ENCODE measurements around the gene TMEM232. TPM values are rescaled to one million over a fixed set of nuclear protein-coding genes. Genes with fewer than 3 reads are reported as not detected.

TMEM232 gene
- total and polyA plus RNA-seq, 8 donors = 1.2 to 8.8 (median 5.2) TPM; not detected in 3

DNA sequence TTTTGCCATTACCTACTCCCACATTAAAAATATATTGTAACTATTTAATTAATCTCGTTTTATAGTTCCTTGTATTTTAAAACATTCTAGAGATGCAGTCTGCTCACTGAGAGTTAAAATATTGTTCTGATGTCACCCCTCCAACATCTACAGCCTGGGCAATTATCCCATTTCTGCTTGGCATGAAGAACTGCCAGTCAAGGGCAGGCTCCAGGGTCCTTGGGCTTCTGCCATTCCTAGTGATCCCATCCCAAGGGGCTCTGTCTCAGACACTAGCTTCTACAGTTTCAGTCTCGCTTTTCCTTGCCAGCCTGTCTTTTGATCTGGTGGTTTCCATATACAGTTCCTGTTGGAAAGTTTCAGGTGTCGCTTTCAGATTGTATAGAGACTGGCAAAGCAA is 287.2 kb downstream of the TMEM232 start:
- H3K27ac ChIP-seq = no peak overlapping the region
- TF ChIP-seq EP300 (IDR thresholded peaks at IDR 0.05) (no peak), POLR2AphosphoS5 (IDR thresholded peaks at IDR 0.05) (no peak), POLR2A (IDR thresholded peaks at IDR 0.05) (no peak)
- TF ChIP-seq, protein P1, sequence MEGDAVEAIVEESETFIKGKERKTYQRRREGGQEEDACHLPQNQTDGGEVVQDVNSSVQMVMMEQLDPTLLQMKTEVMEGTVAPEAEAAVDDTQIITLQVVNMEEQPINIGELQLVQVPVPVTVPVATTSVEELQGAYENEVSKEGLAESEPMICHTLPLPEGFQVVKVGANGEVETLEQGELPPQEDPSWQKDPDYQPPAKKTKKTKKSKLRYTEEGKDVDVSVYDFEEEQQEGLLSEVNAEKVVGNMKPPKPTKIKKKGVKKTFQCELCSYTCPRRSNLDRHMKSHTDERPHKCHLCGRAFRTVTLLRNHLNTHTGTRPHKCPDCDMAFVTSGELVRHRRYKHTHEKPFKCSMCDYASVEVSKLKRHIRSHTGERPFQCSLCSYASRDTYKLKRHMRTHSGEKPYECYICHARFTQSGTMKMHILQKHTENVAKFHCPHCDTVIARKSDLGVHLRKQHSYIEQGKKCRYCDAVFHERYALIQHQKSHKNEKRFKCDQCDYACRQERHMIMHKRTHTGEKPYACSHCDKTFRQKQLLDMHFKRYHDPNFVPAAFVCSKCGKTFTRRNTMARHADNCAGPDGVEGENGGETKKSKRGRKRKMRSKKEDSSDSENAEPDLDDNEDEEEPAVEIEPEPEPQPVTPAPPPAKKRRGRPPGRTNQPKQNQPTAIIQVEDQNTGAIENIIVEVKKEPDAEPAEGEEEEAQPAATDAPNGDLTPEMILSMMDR (IDR thresholded peaks at IDR 0.05) = no peak
- peaks cover 0 to 7% (median 4%) of the 10 kb centered on the region in 4 donors for H3K9me3 ChIP-seq
- H3K4me1 ChIP-seq = no peaks in the 10 kb centered on the region
- H3K27me3 ChIP-seq = no peaks in the 10 kb centered on the region
- intact Hi-C loops (cut with DNase I; ENCODE audit: low total_unique reads) = no loop called here
- H3K4me3 ChIP-seq = no peak overlapping the region
- H3K36me3 ChIP-seq = no peaks in the 10 kb centered on the region
- no peak for DNase-seq
- 49 to 74% (median 73%) methylated on average over 3 of the region's 3 CpGs for WGBS, 5 donors

DNA sequence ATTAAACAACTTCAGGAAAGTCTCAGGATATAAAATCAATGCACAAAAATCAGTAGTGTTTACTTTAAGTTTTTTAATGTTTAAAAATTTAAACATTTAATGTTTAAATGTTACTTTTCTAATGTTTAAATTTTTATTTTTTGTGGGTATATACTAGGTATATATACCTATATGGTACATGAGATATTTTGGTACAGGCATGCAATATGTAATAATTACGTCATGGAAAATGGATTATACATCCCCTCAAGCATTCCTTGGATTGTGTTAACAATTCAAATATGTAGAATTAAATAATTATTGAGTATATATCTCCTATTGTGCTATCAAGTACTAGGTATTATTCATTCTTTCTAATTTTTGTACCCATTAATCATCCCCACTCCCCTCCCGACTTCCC is 291.3 kb downstream of the TMEM232 start:
- no peaks in the 10 kb centered on the region for H3K36me3 ChIP-seq
- WGBS, 5 donors = 37 to 73% (median 61%) methylated on average over 2 of the region's 2 CpGs
- intact Hi-C loops (cut with DNase I; ENCODE audit: low total_unique reads) = no loop called here

DNA sequence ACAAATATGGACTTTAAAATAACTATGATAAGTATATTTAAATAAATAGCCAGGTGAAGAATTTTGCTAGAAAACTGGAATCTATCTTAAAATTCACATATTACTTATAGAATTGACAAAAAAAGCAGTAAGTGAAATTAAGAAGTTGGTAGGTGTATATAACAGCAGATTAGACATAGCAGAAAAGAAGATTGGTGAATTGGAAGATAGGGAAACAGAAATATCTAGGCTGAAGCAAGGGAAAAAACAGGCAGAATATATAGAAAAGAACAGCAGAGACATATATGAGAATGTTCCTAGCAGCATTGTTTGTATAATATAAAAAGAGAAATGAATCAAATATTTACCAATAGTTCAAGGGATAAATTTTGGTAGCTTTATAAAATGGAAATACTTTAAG is 294.9 kb downstream of the TMEM232 start:
- DNase-seq = no peak
- Histone ChIP-seq H3K4me1 (no peaks in the 10 kb centered on the region), H3K36me3 (no peaks in the 10 kb centered on the region), H3K4me3 (no peak overlapping the region), H3K9me3 (peaks cover 0 to 10% (median 9%) of the 10 kb centered on the region in 4 donors), H3K27ac (no peak overlapping the region), H3K27me3 (no peaks in the 10 kb centered on the region)
- intact Hi-C loops (cut with DNase I; ENCODE audit: low total_unique reads) = no loop called here
- TF ChIP-seq POLR2A (IDR thresholded peaks at IDR 0.05) (no peak), POLR2AphosphoS5 (IDR thresholded peaks at IDR 0.05) (no peak), EP300 (IDR thresholded peaks at IDR 0.05) (no peak)
- TF ChIP-seq, protein P1 (IDR thresholded peaks at IDR 0.05) = no peak

More for the DNA sequence above, 291.3 kb downstream of the TMEM232 start:
- Histone ChIP-seq H3K9me3 (peaks cover 0 to 11% (median 10%) of the 10 kb centered on the region in 4 donors), H3K4me3 (no peak overlapping the region), H3K27ac (no peak overlapping the region), H3K27me3 (no peaks in the 10 kb centered on the region), H3K4me1 (no peaks in the 10 kb centered on the region)
- TF ChIP-seq, protein P1 (IDR thresholded peaks at IDR 0.05) = no peak
- TF ChIP-seq EP300 (IDR thresholded peaks at IDR 0.05) = no peak
- TF ChIP-seq POLR2AphosphoS5 (IDR thresholded peaks at IDR 0.05) = no peak
- TF ChIP-seq POLR2A (IDR thresholded peaks at IDR 0.05) = no peak
- no peak for DNase-seq

DNA sequence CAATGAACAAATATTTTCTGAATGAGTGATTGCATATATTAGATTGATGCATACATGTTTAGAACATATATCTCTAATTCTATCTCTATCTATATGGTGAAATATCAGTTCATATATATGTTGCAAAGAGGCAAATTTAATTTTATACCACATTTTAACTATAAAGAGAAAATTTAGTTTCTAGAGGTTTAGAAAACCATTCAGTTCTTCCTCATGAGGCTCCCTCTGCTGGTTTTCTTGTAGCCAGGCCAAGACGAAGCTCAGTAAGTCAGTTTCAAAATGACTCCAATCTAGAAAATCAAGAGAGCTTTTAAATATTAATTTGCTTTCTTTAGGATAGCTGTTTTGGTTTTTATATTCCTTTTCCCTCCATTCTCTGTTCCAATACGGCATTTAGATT is 312.1 kb downstream of the TMEM232 start:
- H3K4me3 ChIP-seq = no peak overlapping the region
- no peak overlapping the region for H3K27ac ChIP-seq
- WGBS, 5 donors = 44 to 61% (median 56%) methylated on average over 2 of the region's 2 CpGs
- no peaks in the 10 kb centered on the region for H3K4me1 ChIP-seq
- peak in 1 of 2 donors; percentile 22 for DNase-seq
- intact Hi-C loops (cut with DNase I; ENCODE audit: low total_unique reads) = no loop called here
- TF ChIP-seq POLR2AphosphoS5 (IDR thresholded peaks at IDR 0.05) (no peak), POLR2A (IDR thresholded peaks at IDR 0.05) (no peak), EP300 (IDR thresholded peaks at IDR 0.05) (no peak)
- TF ChIP-seq, protein P1 (IDR thresholded peaks at IDR 0.05) = no peak
- H3K36me3 ChIP-seq = no peaks in the 10 kb centered on the region
- H3K9me3 ChIP-seq = no peaks in the 10 kb centered on the region
- H3K27me3 ChIP-seq = no peaks in the 10 kb centered on the region

All from stomach (tissue), 9 donors.